Esophagus muscularis mucosa (tissue), 4 donors: ENCODE measurements around the gene SLC40A1. TPM values are rescaled to one million over a fixed set of nuclear protein-coding genes. Genes with fewer than 3 reads are reported as not detected.

Experiments used
- DNase-seq: peaks from one replicate; pipeline ENCODE4 v3.0.0-alpha.2; 2017; ENCODE audit errors: extremely low spot score
- H3K27ac ChIP-seq, 4 donors: fragments of 200-600 bp; sonication (generic); replicated peaks in 1 of 4; 1 replicate in 3 of 4; 2 replicates in 1 of 4; pipeline ENCODE4 v1.5.1; 2016 to 2019; ENCODE audit warnings: mild to moderate bottlenecking in 1 of 4
- H3K27me3 ChIP-seq, 4 donors: fragments of 200-600 bp; sonication (generic); one replicate each; pipeline versions ENCODE4 v1.5.1 to v1.6.0; 2016 to 2019
- H3K36me3 ChIP-seq, 4 donors: fragments of 200-600 bp; sonication (generic); one replicate each; pipeline ENCODE4 v1.5.1; 2016 to 2019
- H3K4me1 ChIP-seq, 4 donors: fragments of 200-600 bp; sonication (generic); one replicate each; pipeline ENCODE4 v1.5.1; 2016 to 2019
- H3K4me3 ChIP-seq, 4 donors: fragments of 200-600 bp; sonication (generic); 1 replicate in 2 of 4; 2 replicates in 2 of 4; pipeline ENCODE4 v1.5.1; 2016 to 2019; ENCODE audit warnings: mild to moderate bottlenecking in 4 of 4, moderate library complexity in 1 of 4
- H3K9me3 ChIP-seq, 4 donors: fragments of 200-600 bp; sonication (generic); 1 replicate in 3 of 4; 2 replicates in 1 of 4; pipeline ENCODE4 v1.5.1; 2016 to 2019
- CTCF ChIP-seq, 3 experiments: fragments of 200-600 bp in 2 of 3; fragments of 450-650 bp in 1 of 3; sonication (generic) in 2 of 3; IDR thresholded peaks; one replicate each; pipeline ENCODE4 v1.5.1; 2017 to 2019; ENCODE audit warnings: antibody characterized with exemption in 3 of 3, mild to moderate bottlenecking in 2 of 3, moderate library complexity in 1 of 3
- EP300 ChIP-seq: sonication (generic); formaldehyde crosslinking; IDR thresholded peaks from one replicate; pipeline ENCODE4 v1.6.1; 2017; ENCODE audit warnings: antibody characterized with exemption
- POLR2A ChIP-seq: fragments of 450-650 bp; IDR thresholded peaks from one replicate; pipeline ENCODE4 v1.6.1; 2017; ENCODE audit warnings: antibody characterized with exemption, moderate library complexity, mild to moderate bottlenecking, low read depth
- POLR2AphosphoS5 ChIP-seq, 2 donors: sonication (generic); formaldehyde crosslinking; IDR thresholded peaks; one replicate each; pipeline ENCODE4 v1.6.1; 2017; ENCODE audit warnings: antibody characterized with exemption in 2 of 2
- WGBS: methylation state at CpG from one replicate; pipeline ENCODE4 v1.1.5; 2018; 5-methylcytosine and 5-hydroxymethylcytosine counted together
- intact Hi-C: fragments of 100-400 bp; cut with DNase I; formaldehyde crosslinking; loops from one replicate; pipeline ENCODE4 v1.15.1; 2023
- total RNA-seq, 4 donors: library from RNA; depleted of rRNA; stranded (reverse); fragments of >200 nt; gene quantifications; one replicate each; pipeline versions ENCODE4 v1.1.0 to v1.2.1, GENCODE V29; 2016

SLC40A1 gene
- total RNA-seq, 4 donors from 2014 or later = 35.3 to 80.9 (median 40.8) TPM

- TF ChIP-seq POLR2A (no peak), EP300 (no peak), POLR2AphosphoS5 (IDR thresholded peaks at IDR 0.05) (no peak), CTCF (IDR thresholded peaks at IDR 0.05) (no peak)
- Histone ChIP-seq H3K27me3 (no peaks in the 10 kb centered on the region), H3K9me3 (no peaks in the 10 kb centered on the region), H3K27ac (peak overlapping the region in 2 of 4 donors; percentile 28 to 45), H3K4me1 (peaks cover 53 to 78% (median 67%) of the 10 kb centered on the region in 4 donors), H3K36me3 (peaks cover 3 to 42% (median 24%) of the 10 kb centered on the region in 4 donors), H3K4me3 (peak overlapping the region in 1 of 4 donors; percentile 70)
- intact Hi-C loops = loop anchor here (5.0 kb wide), 2 partner anchors 109 to 134 kb away; partner anchors contain the start of gene WDR75
- WGBS = 42% methylated on average over 1 of the region's 1 CpG
- DNase-seq = no peak
Observed at GRCh38 chr2:189576396-189576795, 4.2 kb downstream of the SLC40A1 start.

DNA sequence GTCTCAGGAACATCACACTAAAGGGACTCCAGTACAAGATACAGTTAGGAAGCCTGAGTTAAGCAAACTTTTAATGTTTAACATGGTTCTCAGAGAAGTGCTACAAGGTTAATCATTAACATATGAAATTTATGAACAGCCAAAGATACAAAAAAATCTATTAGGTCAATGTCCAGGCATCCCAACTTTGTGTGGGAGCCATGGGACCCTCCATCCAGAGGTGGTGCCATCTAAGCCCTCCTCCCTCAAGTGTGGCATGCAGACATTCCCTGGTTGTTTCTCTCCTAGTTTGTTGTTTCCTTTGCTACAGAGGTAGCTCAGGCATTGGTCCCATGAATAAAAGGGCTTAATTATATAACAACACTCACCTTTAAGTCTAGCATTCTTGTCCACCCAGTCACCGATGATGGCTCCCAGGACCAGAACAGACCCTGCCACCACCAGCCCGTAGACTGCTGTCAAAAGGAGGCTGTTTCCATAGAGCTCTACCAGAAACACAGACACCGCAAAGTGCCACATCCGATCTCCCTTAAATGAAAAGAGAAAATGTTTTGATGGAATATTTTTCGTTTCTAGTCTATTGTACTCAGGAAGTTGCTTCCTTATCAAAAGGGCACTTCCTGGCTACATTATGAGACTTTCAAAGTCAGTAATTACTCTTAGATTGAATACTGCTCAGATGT is 5.7 kb downstream of the SLC40A1 start:
- H3K9me3 ChIP-seq = no peaks in the 10 kb centered on the region
- WGBS = 81% methylated on average over 5 of the region's 5 CpGs
- peaks cover 59 to 79% (median 74%) of the 10 kb centered on the region in 4 donors for H3K4me1 ChIP-seq
- TF ChIP-seq EP300 = no peak
- TF ChIP-seq POLR2A = no peak
- no peak for TF ChIP-seq POLR2AphosphoS5 (IDR thresholded peaks at IDR 0.05)
- no peak for TF ChIP-seq CTCF (IDR thresholded peaks at IDR 0.05)
- DNase-seq = no peak
- no peak overlapping the region for H3K4me3 ChIP-seq
- H3K27ac ChIP-seq = peak overlapping the region; percentile 28 to 45 (median 38)
- H3K36me3 ChIP-seq = peaks cover 7 to 55% (median 32%) of the 10 kb centered on the region in 4 donors
- intact Hi-C loops = loop anchor here (5.0 kb wide), 2 partner anchors 108 to 133 kb away; partner anchors contain the start of gene WDR75
- H3K27me3 ChIP-seq = no peaks in the 10 kb centered on the region

- TF ChIP-seq POLR2A (no peak), CTCF (IDR thresholded peaks at IDR 0.05) (no peak), POLR2AphosphoS5 (IDR thresholded peaks at IDR 0.05) (no peak), EP300 (no peak)
- Histone ChIP-seq H3K4me1 (peaks cover 46 to 62% (median 55%) of the 10 kb centered on the region in 4 donors), H3K36me3 (peaks cover 7 to 79% (median 49%) of the 10 kb centered on the region in 4 donors), H3K4me3 (no peak overlapping the region), H3K27me3 (no peaks in the 10 kb centered on the region), H3K9me3 (no peaks in the 10 kb centered on the region), H3K27ac (peak overlapping the region in 1 of 4 donors; percentile 3)
- no peak for DNase-seq
- 94% methylated on average over 1 of the region's 1 CpG for WGBS
- intact Hi-C loops = no loop called here
Observed at GRCh38 chr2:189570570-189571031, 10.0 kb downstream of the SLC40A1 start.

DNA sequence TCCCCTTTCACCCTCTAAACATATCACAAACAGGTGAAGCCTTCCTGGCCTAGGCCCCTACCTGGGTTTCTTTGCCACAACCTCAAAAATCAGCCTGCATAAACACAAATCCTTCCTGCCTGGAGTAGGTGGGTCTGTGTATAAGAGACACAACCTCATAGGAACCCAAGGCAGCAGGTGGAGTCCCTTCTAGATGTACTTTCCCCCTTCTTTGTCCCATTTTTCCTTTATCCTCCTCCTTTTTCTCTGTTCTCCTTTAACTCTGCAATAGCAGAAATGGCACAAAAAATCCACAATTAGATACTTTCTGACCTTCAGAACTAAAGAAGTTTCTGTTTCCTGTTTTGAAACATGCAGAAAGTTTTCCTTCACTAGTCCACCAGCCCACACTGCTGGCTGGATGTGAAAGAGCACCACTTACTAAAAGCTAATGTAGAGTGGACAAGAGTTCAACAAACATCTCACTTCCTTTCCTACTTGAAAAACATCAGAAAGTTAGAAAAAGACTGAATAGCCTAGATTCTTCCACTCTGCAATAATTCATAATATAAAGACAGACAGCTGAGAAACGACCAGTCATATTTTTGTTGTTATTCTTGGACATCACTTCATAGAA is 11.2 kb downstream of the SLC40A1 start:
- WGBS = 23% methylated on average over 1 of the region's 1 CpG
- H3K27ac ChIP-seq = peak overlapping the region; percentile 29 to 56 (median 46)
- intact Hi-C loops = no loop called here

More for the DNA sequence above, 11.2 kb downstream of the SLC40A1 start:
- no peaks in the 10 kb centered on the region for H3K27me3 ChIP-seq
- H3K4me3 ChIP-seq = no peak overlapping the region
- peaks cover 7 to 87% (median 55%) of the 10 kb centered on the region in 4 donors for H3K36me3 ChIP-seq
- no peaks in the 10 kb centered on the region for H3K9me3 ChIP-seq
- no peak for DNase-seq
- peaks cover 38 to 53% (median 44%) of the 10 kb centered on the region in 4 donors for H3K4me1 ChIP-seq
- TF ChIP-seq CTCF (IDR thresholded peaks at IDR 0.05) (peak in 2 of 3 experiments; percentile 20 to 39), EP300 (no peak)
